Measurements from ENCODE around the gene PARVA. TPM values are rescaled to one million over a fixed set of nuclear protein-coding genes. Genes with fewer than 3 reads are reported as not detected.

Gene PARVA
- total RNA-seq, 1 donor from 2014 or later, result 106 TPM

DNA sequence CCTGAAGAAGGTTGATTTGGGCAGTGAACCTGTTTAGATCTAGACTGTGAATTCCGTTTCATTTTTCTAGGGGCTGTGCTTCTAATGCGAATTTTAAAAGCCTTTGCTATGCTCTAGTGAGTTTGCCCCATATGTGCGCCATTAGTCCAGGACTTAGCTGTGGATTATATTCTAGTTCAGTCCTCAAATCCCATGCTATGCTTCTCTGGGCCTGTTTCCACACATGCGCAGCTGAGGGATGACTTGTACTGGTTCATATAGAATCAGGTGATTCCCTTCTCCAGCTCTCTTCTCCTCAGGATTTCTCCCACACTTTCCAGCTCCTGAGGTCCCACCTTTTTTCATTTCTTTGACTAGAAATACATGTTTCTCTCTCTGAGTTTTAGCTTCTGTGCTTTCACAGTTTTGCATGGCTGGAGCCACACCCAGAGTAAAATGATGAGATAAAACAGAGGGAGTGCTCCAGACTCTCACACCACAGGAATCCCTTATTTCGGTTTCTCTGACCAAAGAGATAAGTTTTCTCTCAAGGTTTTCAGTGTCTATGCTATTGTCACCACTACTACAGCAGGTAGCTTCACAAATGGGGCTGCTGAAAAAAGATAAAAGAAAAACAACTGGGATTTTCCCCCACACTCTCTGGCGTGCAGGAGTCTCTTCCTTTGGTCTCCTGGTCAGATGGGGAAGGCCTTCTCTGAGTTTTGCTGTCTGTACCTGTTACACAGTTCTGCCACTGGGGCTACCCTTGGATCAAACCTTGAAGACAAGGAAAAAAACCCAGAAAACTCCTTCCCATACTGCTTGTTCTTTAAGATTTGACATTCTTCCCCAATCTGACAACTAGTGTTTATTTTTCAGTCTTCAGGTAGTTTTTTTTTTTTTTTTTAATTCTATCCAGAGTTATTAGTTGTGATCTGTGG is 200.6 kb downstream of the PARVA start:
- no peaks in the 10 kb centered on the region for H3K36me3 ChIP-seq (ENCODE audit: insufficient read depth, low read length)
- H3K9ac ChIP-seq (ENCODE audit: low read length), result no peak overlapping the region
- H2AFZ ChIP-seq (ENCODE audit: low read depth, low read length), result no peak overlapping the region
- H3K9me3 ChIP-seq (ENCODE audit: insufficient read depth, low read depth, low read length), result no peaks in the 10 kb centered on the region
- FAIRE-seq (no peak), DNase-seq (ENCODE audit: low read depth) (peak; percentile 27)
- no peak overlapping the region for H3K4me3 Mint-ChIP-seq (ENCODE audit: unreplicated experiment)
- no peak overlapping the region for H3K27ac Mint-ChIP-seq (ENCODE audit: unreplicated experiment)
- H3K27me3 Mint-ChIP-seq (ENCODE audit: low read depth, unreplicated experiment), result no peaks in the 10 kb centered on the region
- peaks cover 18% of the 10 kb centered on the region for H3K4me1 Mint-ChIP-seq (ENCODE audit: low read depth, unreplicated experiment)
- TF ChIP-seq, protein P1, sequence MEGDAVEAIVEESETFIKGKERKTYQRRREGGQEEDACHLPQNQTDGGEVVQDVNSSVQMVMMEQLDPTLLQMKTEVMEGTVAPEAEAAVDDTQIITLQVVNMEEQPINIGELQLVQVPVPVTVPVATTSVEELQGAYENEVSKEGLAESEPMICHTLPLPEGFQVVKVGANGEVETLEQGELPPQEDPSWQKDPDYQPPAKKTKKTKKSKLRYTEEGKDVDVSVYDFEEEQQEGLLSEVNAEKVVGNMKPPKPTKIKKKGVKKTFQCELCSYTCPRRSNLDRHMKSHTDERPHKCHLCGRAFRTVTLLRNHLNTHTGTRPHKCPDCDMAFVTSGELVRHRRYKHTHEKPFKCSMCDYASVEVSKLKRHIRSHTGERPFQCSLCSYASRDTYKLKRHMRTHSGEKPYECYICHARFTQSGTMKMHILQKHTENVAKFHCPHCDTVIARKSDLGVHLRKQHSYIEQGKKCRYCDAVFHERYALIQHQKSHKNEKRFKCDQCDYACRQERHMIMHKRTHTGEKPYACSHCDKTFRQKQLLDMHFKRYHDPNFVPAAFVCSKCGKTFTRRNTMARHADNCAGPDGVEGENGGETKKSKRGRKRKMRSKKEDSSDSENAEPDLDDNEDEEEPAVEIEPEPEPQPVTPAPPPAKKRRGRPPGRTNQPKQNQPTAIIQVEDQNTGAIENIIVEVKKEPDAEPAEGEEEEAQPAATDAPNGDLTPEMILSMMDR (IDR thresholded peaks at IDR 0.05; ENCODE audit: insufficient read depth, low read depth, low read length), result no peak
- peaks cover 11% of the 10 kb centered on the region for H3K4me1 ChIP-seq (ENCODE audit: insufficient read depth, low read length)
- no peaks in the 10 kb centered on the region for H4K20me1 ChIP-seq (ENCODE audit: insufficient read depth, low read length)
- no peaks in the 10 kb centered on the region for H3K36me3 Mint-ChIP-seq (ENCODE audit: low read depth, unreplicated experiment)
- no peak overlapping the region for H3K27ac ChIP-seq (ENCODE audit: low read depth, low read length)
- H3K4me2 ChIP-seq (ENCODE audit: low read length), result no peak overlapping the region
- no peak overlapping the region for H3K4me3 ChIP-seq (ENCODE audit: insufficient read depth, low read depth, low read length)
- H3K27me3 ChIP-seq (ENCODE audit: insufficient read depth, low read length), result no peaks in the 10 kb centered on the region
- no peaks in the 10 kb centered on the region for H3K9me3 Mint-ChIP-seq (ENCODE audit: unreplicated experiment)
- H3K79me2 ChIP-seq (ENCODE audit: insufficient read depth, low read length), result no peaks in the 10 kb centered on the region

- Histone ChIP-seq H3K9me3 (ENCODE audit: insufficient read depth, low read depth, low read length) (no peaks in the 10 kb centered on the region), H4K20me1 (ENCODE audit: insufficient read depth, low read length) (no peaks in the 10 kb centered on the region), H3K79me2 (ENCODE audit: insufficient read depth, low read length) (no peaks in the 10 kb centered on the region), H3K4me3 (ENCODE audit: insufficient read depth, low read depth, low read length) (no peak overlapping the region), H3K36me3 (ENCODE audit: insufficient read depth, low read length) (no peaks in the 10 kb centered on the region), H2AFZ (ENCODE audit: low read depth, low read length) (no peak overlapping the region), H3K27me3 (ENCODE audit: insufficient read depth, low read length) (no peaks in the 10 kb centered on the region), H3K9ac (ENCODE audit: low read length) (peak overlapping the region; percentile 2), H3K27ac (ENCODE audit: low read depth, low read length) (peak overlapping the region; percentile 52), H3K4me2 (ENCODE audit: low read length) (peak overlapping the region; percentile 45), H3K4me1 (ENCODE audit: insufficient read depth, low read length) (peaks cover 11% of the 10 kb centered on the region)
- peaks cover 10% of the 10 kb centered on the region for H3K4me1 Mint-ChIP-seq (ENCODE audit: low read depth, unreplicated experiment)
- TF ChIP-seq, protein P1 (IDR thresholded peaks at IDR 0.05; ENCODE audit: insufficient read depth, low read depth, low read length), result no peak
- no peak for TF ChIP-seq EZH2 (IDR thresholded peaks at IDR 0.05; ENCODE audit: insufficient read depth, low read length)
- FAIRE-seq (no peak), DNase-seq (ENCODE audit: low read depth) (no peak)
- no peaks in the 10 kb centered on the region for H3K9me3 Mint-ChIP-seq (ENCODE audit: unreplicated experiment)
- no peaks in the 10 kb centered on the region for H3K27me3 Mint-ChIP-seq (ENCODE audit: low read depth, unreplicated experiment)
- H3K4me3 Mint-ChIP-seq (ENCODE audit: unreplicated experiment), result no peak overlapping the region
- H3K27ac Mint-ChIP-seq (ENCODE audit: unreplicated experiment), result peak overlapping the region; percentile 80
- no peaks in the 10 kb centered on the region for H3K36me3 Mint-ChIP-seq (ENCODE audit: low read depth, unreplicated experiment)
These were observed 204.0 kb downstream of the PARVA start for GRCh38 chr11:12581416-12581815.

DNA sequence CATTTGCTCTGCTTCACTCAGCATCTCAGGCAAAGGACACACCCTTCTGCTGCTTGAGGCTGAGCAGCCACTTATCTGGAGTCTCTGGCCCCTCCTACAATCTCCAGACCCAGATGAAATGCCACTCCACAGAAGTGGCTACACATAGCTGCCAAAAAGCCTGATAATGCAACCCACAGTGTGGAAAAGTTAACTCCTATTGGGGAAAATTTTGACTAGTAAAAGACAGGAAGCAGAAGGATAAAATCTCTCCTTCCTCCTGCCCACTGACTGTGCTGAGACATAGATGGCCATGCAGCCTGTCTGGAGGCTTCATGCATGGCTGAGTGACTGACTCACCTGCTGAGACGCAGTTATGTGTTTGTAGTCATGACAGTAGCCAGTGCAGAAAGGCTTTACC is 204.6 kb downstream of the PARVA start:
- TF ChIP-seq, protein P1 (IDR thresholded peaks at IDR 0.05; ENCODE audit: insufficient read depth, low read depth, low read length), result no peak
- Histone ChIP-seq H3K27ac (ENCODE audit: low read depth, low read length) (peak overlapping the region; percentile 68), H3K79me2 (ENCODE audit: insufficient read depth, low read length) (no peaks in the 10 kb centered on the region), H2AFZ (ENCODE audit: low read depth, low read length) (no peak overlapping the region), H3K9me3 (ENCODE audit: insufficient read depth, low read depth, low read length) (no peaks in the 10 kb centered on the region), H3K4me3 (ENCODE audit: insufficient read depth, low read depth, low read length) (no peak overlapping the region), H3K36me3 (ENCODE audit: insufficient read depth, low read length) (no peaks in the 10 kb centered on the region), H4K20me1 (ENCODE audit: insufficient read depth, low read length) (no peaks in the 10 kb centered on the region), H3K27me3 (ENCODE audit: insufficient read depth, low read length) (no peaks in the 10 kb centered on the region), H3K4me1 (ENCODE audit: insufficient read depth, low read length) (peaks cover 11% of the 10 kb centered on the region), H3K4me2 (ENCODE audit: low read length) (peak overlapping the region; percentile 45), H3K9ac (ENCODE audit: low read length) (peak overlapping the region; percentile 2)
- Mint-ChIP-seq H3K9me3 (ENCODE audit: unreplicated experiment) (no peaks in the 10 kb centered on the region), H3K36me3 (ENCODE audit: low read depth, unreplicated experiment) (no peaks in the 10 kb centered on the region), H3K4me3 (ENCODE audit: unreplicated experiment) (no peak overlapping the region), H3K27ac (ENCODE audit: unreplicated experiment) (peak overlapping the region; percentile 80), H3K4me1 (ENCODE audit: low read depth, unreplicated experiment) (peaks cover 10% of the 10 kb centered on the region), H3K27me3 (ENCODE audit: low read depth, unreplicated experiment) (no peaks in the 10 kb centered on the region)
- DNase-seq (ENCODE audit: low read depth), result peak; percentile 94
- FAIRE-seq, result peak; percentile 64

All from astrocyte (in vitro differentiated cells and primary cell).